GM13976 (cell line): ENCODE measurements around the gene SP140.

Source experiments
- DNase-seq: peaks from one replicate; pipeline ENCODE4 v3.0.0; 2012; ENCODE audit warnings: low spot score
- in situ Hi-C: fragments of 300-500 bp; cut with MboI; formaldehyde crosslinking; loops from one replicate; pipeline ENCODE4 v1.12.0; 2022; ENCODE audit warnings: low sequenced_read_pairs, mixed read lengths, inconsistent platforms; ENCODE audit not compliant: unreplicated experiment
- TF ChIP-seq, protein P1 (sequence below): IDR thresholded peaks from 2 replicates; pipeline ENCODE4 v1.5.1; 2012; ENCODE audit warnings: borderline replicate concordance, mild to moderate bottlenecking; ENCODE audit not compliant: insufficient read depth; ENCODE audit errors: extremely low read depth, missing control alignments, control extremely low read depth

The SP140 gene

DNA sequence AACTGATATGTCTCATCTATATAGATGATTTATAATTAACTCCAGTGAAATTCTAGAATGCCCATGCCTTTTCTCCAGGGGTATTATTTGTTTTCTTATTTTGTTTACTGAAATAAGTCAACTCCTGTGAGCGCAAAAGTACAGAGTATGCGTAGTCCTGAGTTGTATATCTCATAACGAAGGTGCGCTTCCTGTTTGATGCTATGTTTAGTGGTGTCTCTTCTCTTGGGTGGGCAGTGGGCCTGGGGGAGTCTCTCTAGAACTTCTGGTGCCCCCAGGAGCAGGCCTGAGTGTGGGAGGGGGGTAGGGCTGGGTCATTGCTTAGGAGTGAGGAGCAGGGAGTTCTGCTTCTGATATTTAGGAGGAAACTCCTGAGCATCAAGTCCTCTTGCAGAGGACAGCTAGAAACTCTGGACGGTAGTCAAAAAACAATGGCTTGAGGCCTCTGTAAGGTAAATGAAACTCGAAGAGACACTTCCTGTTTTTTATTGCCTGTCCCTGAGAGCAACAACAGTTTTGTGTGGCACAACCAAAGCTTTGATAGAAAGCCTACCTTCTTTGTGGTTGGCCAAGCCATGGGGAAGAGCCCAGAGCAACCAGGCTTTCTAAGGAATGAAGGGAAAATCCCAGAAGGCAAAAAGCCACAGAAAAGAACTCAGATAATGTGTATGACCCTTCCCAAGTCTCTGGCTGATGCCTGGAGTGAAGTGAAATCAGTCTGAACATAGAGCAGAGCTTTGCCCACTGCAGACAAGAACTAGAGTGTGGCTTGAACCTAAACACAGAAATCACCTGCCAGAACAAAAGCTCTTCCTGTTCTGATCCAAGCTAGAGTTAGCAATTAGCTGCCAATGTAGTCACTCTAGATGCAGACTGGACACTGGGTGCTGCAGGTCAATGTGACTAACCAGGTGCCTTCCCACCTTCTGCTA is 92.9 kb downstream of the SP140 start:
- peak; percentile 55 for DNase-seq
- TF ChIP-seq, protein P1, sequence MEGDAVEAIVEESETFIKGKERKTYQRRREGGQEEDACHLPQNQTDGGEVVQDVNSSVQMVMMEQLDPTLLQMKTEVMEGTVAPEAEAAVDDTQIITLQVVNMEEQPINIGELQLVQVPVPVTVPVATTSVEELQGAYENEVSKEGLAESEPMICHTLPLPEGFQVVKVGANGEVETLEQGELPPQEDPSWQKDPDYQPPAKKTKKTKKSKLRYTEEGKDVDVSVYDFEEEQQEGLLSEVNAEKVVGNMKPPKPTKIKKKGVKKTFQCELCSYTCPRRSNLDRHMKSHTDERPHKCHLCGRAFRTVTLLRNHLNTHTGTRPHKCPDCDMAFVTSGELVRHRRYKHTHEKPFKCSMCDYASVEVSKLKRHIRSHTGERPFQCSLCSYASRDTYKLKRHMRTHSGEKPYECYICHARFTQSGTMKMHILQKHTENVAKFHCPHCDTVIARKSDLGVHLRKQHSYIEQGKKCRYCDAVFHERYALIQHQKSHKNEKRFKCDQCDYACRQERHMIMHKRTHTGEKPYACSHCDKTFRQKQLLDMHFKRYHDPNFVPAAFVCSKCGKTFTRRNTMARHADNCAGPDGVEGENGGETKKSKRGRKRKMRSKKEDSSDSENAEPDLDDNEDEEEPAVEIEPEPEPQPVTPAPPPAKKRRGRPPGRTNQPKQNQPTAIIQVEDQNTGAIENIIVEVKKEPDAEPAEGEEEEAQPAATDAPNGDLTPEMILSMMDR, result no peak
- in situ Hi-C loops, result no loop called here

DNA sequence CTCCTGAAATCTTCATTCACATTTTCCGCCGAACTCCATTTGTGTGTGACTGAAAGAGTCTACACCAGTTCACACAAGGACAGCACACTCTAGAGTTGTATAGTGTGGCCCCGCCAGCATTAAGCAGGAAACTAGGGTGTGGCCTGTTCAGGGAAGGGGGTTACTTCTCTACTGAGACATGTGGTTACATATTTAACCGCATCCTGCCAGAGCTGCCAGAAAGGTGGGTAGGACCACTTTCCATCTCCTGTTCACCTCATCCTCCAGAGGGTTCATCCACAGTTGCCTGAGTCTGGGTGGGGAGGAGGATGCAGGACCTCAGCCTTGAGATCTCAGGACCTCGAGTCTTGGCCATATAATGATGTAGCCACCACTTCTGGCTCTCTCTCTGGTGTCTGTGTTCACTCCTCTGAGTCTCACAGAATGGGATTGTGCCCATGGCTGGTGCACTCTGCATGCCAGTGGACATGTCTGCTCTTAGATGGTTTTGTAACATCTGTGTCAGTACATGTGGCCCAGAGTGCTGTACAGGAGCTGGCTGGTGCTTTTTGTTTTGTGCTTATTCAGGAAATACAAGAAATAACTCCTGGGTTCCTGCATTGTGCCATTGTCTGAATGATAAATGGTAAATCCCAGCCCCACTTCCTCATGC is 93.8 kb downstream of the SP140 start:
- DNase-seq, result peak; percentile 54
- in situ Hi-C loops, result no loop called here
- TF ChIP-seq, protein P1, result no peak

DNA sequence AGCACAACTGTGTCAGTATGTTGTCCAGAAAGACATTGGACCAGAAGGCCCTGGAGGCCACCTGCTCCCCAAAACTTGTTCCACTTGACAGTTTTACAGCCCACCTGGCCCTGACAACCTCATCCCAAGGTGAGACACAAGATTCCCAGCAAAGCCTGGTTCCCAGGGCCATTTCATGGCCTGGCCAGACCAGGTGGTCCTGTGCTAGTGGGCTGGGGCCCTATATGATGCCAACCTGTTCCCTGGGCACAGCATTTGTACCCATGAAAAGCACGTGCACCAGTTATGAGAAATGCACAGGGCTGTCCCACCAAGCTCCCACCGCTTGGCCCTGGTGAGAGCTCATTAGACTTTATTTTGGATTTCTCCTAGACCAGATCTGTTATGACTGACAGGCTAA is 95.5 kb downstream of the SP140 start:
- in situ Hi-C loops, result no loop called here
- TF ChIP-seq, protein P1, result no peak
- DNase-seq, result no peak

DNA sequence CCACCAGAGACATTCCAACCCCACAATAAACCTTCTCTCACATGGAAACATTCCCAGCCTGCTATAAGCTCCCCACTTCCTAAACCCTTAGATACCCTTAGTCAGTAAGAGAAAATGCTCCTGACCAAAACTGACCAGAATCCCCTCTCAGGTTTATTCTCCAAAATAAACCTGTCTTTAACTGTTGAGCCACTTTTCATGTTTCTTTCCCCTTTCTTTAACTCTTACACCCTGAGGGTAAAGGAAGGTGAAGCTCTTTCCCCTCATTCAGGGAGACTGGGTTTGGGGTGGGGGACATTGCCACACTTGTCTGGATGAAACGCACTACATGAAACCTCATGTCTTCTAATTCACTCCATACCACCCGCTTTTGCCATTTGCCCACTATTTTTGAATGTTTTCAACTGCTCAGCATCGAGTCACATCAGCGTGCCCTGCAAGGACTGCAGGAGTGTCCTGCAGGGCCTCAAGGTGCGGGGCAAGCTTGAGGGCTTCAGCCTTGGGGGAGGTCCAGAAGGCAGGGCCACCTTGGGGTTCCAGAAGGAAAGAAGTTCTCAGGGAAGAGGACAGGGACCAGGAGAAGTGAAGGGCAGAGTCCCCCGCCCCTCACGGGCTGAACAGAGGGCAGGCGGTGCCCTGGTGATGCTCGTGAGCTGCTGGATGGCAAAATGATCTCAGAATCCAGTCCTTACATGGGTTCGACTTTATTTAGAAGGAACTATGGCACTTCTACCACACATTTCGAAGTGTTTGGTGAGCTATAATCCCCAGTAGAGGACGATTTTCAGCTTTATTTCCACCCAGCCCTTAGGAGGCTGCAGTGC is 97.2 kb downstream of the SP140 start:
- TF ChIP-seq, protein P1, result no peak
- in situ Hi-C loops, result no loop called here
- DNase-seq, result no peak

DNA sequence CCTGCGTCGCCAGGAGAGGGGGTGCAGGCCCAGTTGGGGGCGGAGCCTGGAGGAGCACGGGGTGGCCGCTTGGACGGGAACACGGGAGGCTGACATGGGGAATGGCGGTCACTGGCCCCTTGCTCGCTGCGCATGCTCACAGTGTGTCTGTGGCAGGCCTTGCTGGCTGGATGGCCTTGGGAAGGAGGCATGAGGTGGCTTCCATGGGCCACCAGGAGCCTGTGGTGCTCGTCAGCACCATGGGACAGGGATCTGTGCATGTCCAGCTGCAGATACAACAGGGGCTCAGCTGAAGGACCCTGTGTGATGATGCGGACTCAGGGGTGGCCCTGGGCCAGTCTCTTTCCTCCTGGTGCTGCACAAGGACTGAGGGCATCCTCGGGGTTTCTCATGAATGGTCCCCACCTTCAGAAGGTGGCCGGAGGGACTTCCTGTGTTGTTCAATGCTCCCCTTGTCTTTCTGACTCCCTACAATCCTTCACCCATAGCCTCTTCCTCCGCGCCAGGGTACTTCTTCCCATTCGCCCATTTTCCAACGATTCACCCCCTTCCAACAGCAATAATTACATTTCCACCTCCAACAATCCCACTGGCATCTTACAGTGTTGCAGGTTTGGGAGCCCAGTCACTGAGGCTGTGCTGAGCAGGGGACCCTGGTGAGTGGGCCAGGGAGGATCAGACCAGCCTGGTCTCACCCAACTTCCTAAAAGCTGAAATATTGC is 98.0 kb downstream of the SP140 start:
- DNase-seq, result no peak
- in situ Hi-C loops, result no loop called here
- TF ChIP-seq, protein P1, result peak; percentile 25
